SK-N-SH (cell line): ENCODE data around the gene NUP35.

Source experiments
- EZH2phosphoT487 ChIP-seq: fragments of 200-600 bp; sonication (generic); IDR thresholded peaks from 2 replicates; pipeline ENCODE4 v1.6.1; 2017; ENCODE audit warnings: low read depth, mixed run types, mild to moderate bottlenecking, antibody characterized with exemption, moderate library complexity, borderline replicate concordance
- FOXJ3 ChIP-seq: sonication (generic); formaldehyde crosslinking; IDR thresholded peaks from 2 replicates; pipeline ENCODE4 v1.5.1; 2020; ENCODE audit warnings: mild to moderate bottlenecking, missing genetic modification reagents
- IRF3 ChIP-seq: fragments of 150-350 bp; IDR thresholded peaks from 2 replicates; pipeline ENCODE4 v1.6.1; 2016; ENCODE audit warnings: mild to moderate bottlenecking, low read depth, low read length
- POLR2AphosphoS5 ChIP-seq: IDR thresholded peaks from 2 replicates; pipeline ENCODE4 v1.6.1; 2012; ENCODE audit warnings: low read depth, low read length
- RAD21 ChIP-seq: IDR thresholded peaks from 2 replicates; pipeline ENCODE4 v1.6.1; 2012; ENCODE audit warnings: mild to moderate bottlenecking, low read length
- USF2 ChIP-seq: fragments of 150-350 bp; IDR thresholded peaks from 2 replicates; pipeline ENCODE4 v1.6.1; 2017; ENCODE audit warnings: antibody characterized with exemption, low read length, low read depth, borderline replicate concordance
- YY1 ChIP-seq: IDR thresholded peaks from 2 replicates; pipeline ENCODE4 v1.4.0; 2012; ENCODE audit warnings: low read depth, mild to moderate bottlenecking
- TF ChIP-seq, protein P1 (sequence below): fragments of 200-600 bp; sonication (generic); IDR thresholded peaks from 2 replicates; pipeline ENCODE4 v1.6.1; 2017; ENCODE audit warnings: antibody characterized with exemption, mild to moderate bottlenecking, moderate library complexity
- TF ChIP-seq, protein P2 (sequence below): IDR thresholded peaks from 2 replicates; pipeline ENCODE4 v1.6.1; 2012; ENCODE audit warnings: mild to moderate bottlenecking, low read depth, low read length, moderate library complexity

- TF ChIP-seq, protein P1, sequence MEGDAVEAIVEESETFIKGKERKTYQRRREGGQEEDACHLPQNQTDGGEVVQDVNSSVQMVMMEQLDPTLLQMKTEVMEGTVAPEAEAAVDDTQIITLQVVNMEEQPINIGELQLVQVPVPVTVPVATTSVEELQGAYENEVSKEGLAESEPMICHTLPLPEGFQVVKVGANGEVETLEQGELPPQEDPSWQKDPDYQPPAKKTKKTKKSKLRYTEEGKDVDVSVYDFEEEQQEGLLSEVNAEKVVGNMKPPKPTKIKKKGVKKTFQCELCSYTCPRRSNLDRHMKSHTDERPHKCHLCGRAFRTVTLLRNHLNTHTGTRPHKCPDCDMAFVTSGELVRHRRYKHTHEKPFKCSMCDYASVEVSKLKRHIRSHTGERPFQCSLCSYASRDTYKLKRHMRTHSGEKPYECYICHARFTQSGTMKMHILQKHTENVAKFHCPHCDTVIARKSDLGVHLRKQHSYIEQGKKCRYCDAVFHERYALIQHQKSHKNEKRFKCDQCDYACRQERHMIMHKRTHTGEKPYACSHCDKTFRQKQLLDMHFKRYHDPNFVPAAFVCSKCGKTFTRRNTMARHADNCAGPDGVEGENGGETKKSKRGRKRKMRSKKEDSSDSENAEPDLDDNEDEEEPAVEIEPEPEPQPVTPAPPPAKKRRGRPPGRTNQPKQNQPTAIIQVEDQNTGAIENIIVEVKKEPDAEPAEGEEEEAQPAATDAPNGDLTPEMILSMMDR = no peak
- TF ChIP-seq USF2 (no peak), RAD21 (no peak), FOXJ3 (CRISPR knock-in tag) (no peak), EZH2phosphoT487 (no peak), POLR2AphosphoS5 (peak; percentile 92), IRF3 (no peak), YY1 (peak; percentile 99)
- TF ChIP-seq, protein P2, sequence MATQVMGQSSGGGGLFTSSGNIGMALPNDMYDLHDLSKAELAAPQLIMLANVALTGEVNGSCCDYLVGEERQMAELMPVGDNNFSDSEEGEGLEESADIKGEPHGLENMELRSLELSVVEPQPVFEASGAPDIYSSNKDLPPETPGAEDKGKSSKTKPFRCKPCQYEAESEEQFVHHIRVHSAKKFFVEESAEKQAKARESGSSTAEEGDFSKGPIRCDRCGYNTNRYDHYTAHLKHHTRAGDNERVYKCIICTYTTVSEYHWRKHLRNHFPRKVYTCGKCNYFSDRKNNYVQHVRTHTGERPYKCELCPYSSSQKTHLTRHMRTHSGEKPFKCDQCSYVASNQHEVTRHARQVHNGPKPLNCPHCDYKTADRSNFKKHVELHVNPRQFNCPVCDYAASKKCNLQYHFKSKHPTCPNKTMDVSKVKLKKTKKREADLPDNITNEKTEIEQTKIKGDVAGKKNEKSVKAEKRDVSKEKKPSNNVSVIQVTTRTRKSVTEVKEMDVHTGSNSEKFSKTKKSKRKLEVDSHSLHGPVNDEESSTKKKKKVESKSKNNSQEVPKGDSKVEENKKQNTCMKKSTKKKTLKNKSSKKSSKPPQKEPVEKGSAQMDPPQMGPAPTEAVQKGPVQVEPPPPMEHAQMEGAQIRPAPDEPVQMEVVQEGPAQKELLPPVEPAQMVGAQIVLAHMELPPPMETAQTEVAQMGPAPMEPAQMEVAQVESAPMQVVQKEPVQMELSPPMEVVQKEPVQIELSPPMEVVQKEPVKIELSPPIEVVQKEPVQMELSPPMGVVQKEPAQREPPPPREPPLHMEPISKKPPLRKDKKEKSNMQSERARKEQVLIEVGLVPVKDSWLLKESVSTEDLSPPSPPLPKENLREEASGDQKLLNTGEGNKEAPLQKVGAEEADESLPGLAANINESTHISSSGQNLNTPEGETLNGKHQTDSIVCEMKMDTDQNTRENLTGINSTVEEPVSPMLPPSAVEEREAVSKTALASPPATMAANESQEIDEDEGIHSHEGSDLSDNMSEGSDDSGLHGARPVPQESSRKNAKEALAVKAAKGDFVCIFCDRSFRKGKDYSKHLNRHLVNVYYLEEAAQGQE = peak; percentile 47; the same call in 1 of the 2 replicates
Measured at GRCh38 chr2:183124222-183124956, at the start of gene NUP35.
